SK-N-SH (cell line): ENCODE data around the gene CLDND1.

Experiments used
- CTCF ChIP-seq: fragments of 200-600 bp; sonication (generic); IDR thresholded peaks from 2 replicates; pipeline ENCODE4 v1.6.1; 2017; ENCODE audit warnings: antibody characterized with exemption, mild to moderate bottlenecking, moderate library complexity
- FOXJ3 ChIP-seq: sonication (generic); formaldehyde crosslinking; IDR thresholded peaks from 2 replicates; pipeline ENCODE4 v1.5.1; 2020; ENCODE audit warnings: mild to moderate bottlenecking, missing genetic modification reagents
- JUND ChIP-seq: IDR thresholded peaks from 2 replicates; pipeline ENCODE4 v1.4.0; 2012
- RAD21 ChIP-seq: IDR thresholded peaks from 2 replicates; pipeline ENCODE4 v1.6.1; 2012; ENCODE audit warnings: mild to moderate bottlenecking, low read length
- REST ChIP-seq: IDR thresholded peaks from 2 replicates; pipeline ENCODE4 v1.6.1; 2012; ENCODE audit warnings: mild to moderate bottlenecking, low read depth, low read length, moderate library complexity
- RFX5 ChIP-seq: IDR thresholded peaks from 2 replicates; pipeline ENCODE4 v1.6.1; 2012; ENCODE audit warnings: mild to moderate bottlenecking, improper control_type of control experiment, low read length
- SIN3A ChIP-seq: IDR thresholded peaks from 2 replicates; pipeline ENCODE4 v1.6.1; 2012; ENCODE audit warnings: low read depth, mild to moderate bottlenecking, low read length, moderate library complexity, borderline replicate concordance
- SMC3 ChIP-seq: IDR thresholded peaks from 2 replicates; pipeline ENCODE4 v1.6.1; 2012; ENCODE audit warnings: low read depth, low read length, improper control_type of control experiment
- TF ChIP-seq, protein P1 (sequence below): IDR thresholded peaks from 2 replicates; pipeline ENCODE4 v1.4.0; 2012; ENCODE audit warnings: low read depth, borderline replicate concordance
- TF ChIP-seq, protein P2 (sequence below): IDR thresholded peaks from 2 replicates; pipeline ENCODE4; 2012

DNA sequence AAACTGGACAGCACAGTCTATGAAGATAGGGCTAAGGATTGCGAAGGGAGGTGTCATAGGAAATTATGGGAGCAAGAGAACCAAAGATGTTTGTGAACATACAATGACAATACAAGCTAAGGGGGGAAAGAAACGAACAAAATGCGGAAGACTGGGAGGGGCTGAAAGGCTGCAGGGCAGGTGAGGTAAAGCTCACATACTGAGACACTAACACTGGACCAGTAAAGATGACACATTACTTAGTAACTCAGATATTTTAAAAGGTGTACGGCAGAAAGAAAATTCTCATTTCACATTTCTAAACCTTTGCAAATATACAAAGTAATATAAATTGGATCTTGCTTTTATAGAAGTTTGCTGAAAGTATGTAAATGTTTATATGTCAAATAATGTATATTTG lies 10.1 kb downstream of the CLDND1 start:
- TF ChIP-seq, protein P1, sequence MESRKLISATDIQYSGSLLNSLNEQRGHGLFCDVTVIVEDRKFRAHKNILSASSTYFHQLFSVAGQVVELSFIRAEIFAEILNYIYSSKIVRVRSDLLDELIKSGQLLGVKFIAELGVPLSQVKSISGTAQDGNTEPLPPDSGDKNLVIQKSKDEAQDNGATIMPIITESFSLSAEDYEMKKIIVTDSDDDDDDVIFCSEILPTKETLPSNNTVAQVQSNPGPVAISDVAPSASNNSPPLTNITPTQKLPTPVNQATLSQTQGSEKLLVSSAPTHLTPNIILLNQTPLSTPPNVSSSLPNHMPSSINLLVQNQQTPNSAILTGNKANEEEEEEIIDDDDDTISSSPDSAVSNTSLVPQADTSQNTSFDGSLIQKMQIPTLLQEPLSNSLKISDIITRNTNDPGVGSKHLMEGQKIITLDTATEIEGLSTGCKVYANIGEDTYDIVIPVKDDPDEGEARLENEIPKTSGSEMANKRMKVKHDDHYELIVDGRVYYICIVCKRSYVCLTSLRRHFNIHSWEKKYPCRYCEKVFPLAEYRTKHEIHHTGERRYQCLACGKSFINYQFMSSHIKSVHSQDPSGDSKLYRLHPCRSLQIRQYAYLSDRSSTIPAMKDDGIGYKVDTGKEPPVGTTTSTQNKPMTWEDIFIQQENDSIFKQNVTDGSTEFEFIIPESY, result no peak
- TF ChIP-seq, protein P2, sequence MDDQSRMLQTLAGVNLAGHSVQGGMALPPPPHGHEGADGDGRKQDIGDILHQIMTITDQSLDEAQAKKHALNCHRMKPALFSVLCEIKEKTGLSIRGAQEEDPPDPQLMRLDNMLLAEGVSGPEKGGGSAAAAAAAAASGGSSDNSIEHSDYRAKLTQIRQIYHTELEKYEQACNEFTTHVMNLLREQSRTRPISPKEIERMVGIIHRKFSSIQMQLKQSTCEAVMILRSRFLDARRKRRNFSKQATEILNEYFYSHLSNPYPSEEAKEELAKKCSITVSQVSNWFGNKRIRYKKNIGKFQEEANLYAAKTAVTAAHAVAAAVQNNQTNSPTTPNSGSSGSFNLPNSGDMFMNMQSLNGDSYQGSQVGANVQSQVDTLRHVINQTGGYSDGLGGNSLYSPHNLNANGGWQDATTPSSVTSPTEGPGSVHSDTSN, result no peak
- TF ChIP-seq JUND, result no peak
- TF ChIP-seq RAD21, result no peak
- TF ChIP-seq CTCF, result no peak
- TF ChIP-seq SIN3A, result no peak
- TF ChIP-seq RFX5, result no peak
- TF ChIP-seq REST, result no peak
- no peak for TF ChIP-seq SMC3
- no peak for TF ChIP-seq FOXJ3 (CRISPR knock-in tag)
